ENCODE data around the gene MICAL3.

Gene MICAL3

GRCh38 chr22:17910561-17911311 is 113.6 kb downstream of the MICAL3 start:
- Histone ChIP-seq H3K4me3 (ENCODE audit: low read length) (no peak overlapping the region), H3K36me3 (replicated peaks; ENCODE audit: low read depth, low read length) (peaks cover 16% of the 10 kb centered on the region), H3K9ac (ENCODE audit: low read length) (no peak overlapping the region), H3K4me2 (ENCODE audit: low read length) (no peak overlapping the region), H4K20me1 (ENCODE audit: insufficient read depth, low read length) (peaks cover 100% of the 10 kb centered on the region), H3K79me2 (ENCODE audit: low read length) (peaks cover 100% of the 10 kb centered on the region), H3K27ac (ENCODE audit: low read length) (no peak overlapping the region), H3K9me3 (ENCODE audit: insufficient read depth, low read length) (no peaks in the 10 kb centered on the region), H3K4me1 (ENCODE audit: low read length) (0 out of 2 replicates have a peak, but pooled peaks cover 3% of the 10 kb centered on the region), H2AFZ (ENCODE audit: low read depth, low read length) (no peak overlapping the region), H3K27me3 (ENCODE audit: low read depth, low read length) (no peaks in the 10 kb centered on the region)
- TF ChIP-seq EZH2phosphoT487 (IDR thresholded peaks at IDR 0.05; ENCODE audit: low read depth) (no peak), CTCF (IDR thresholded peaks at IDR 0.05; ENCODE audit: low read depth, low read length) (no peak)

- H3K9ac ChIP-seq (ENCODE audit: low read length): no peak overlapping the region
- no peak overlapping the region for H2AFZ ChIP-seq (ENCODE audit: low read depth, low read length)
- no peak overlapping the region for H3K27ac ChIP-seq (ENCODE audit: low read length)
- H4K20me1 ChIP-seq (ENCODE audit: insufficient read depth, low read length): peaks cover 100% of the 10 kb centered on the region
- no peak overlapping the region for H3K4me3 ChIP-seq (ENCODE audit: low read length)
- no peaks in the 10 kb centered on the region for H3K9me3 ChIP-seq (ENCODE audit: insufficient read depth, low read length)
- H3K27me3 ChIP-seq (ENCODE audit: low read depth, low read length): no peaks in the 10 kb centered on the region
- 0 out of 2 replicates have a peak, but pooled peaks cover 3% of the 10 kb centered on the region for H3K4me1 ChIP-seq (ENCODE audit: low read length)
- no peak for TF ChIP-seq EZH2phosphoT487 (IDR thresholded peaks at IDR 0.05; ENCODE audit: low read depth)
- TF ChIP-seq CTCF (IDR thresholded peaks at IDR 0.05; ENCODE audit: low read depth, low read length): no peak
- no peak overlapping the region for H3K4me2 ChIP-seq (ENCODE audit: low read length)
- peaks cover 45% of the 10 kb centered on the region for H3K36me3 ChIP-seq (replicated peaks; ENCODE audit: low read depth, low read length)
- peaks cover 100% of the 10 kb centered on the region for H3K79me2 ChIP-seq (ENCODE audit: low read length)
Observed at GRCh38 chr22:17907748-17908051, 116.7 kb downstream of the MICAL3 start.

- Histone ChIP-seq H3K4me2 (ENCODE audit: low read length) (no peak overlapping the region), H3K79me2 (ENCODE audit: low read length) (peaks cover 100% of the 10 kb centered on the region), H2AFZ (ENCODE audit: low read depth, low read length) (no peak overlapping the region), H4K20me1 (ENCODE audit: insufficient read depth, low read length) (peaks cover 100% of the 10 kb centered on the region), H3K27ac (ENCODE audit: low read length) (no peak overlapping the region), H3K4me1 (ENCODE audit: low read length) (0 out of 2 replicates have a peak, but pooled peaks cover 3% of the 10 kb centered on the region), H3K9ac (ENCODE audit: low read length) (no peak overlapping the region), H3K27me3 (ENCODE audit: low read depth, low read length) (no peaks in the 10 kb centered on the region), H3K36me3 (replicated peaks; ENCODE audit: low read depth, low read length) (peaks cover 48% of the 10 kb centered on the region), H3K9me3 (ENCODE audit: insufficient read depth, low read length) (no peaks in the 10 kb centered on the region), H3K4me3 (ENCODE audit: low read length) (no peak overlapping the region)
- no peak for TF ChIP-seq EZH2phosphoT487 (IDR thresholded peaks at IDR 0.05; ENCODE audit: low read depth)
Observed at GRCh38 chr22:17906978-17907747, 117.2 kb downstream of the MICAL3 start.

GRCh38 chr22:17905445-17905844 is 118.9 kb downstream of the MICAL3 start:
- Histone ChIP-seq H3K27me3 (ENCODE audit: low read depth, low read length) (no peaks in the 10 kb centered on the region), H3K27ac (ENCODE audit: low read length) (no peak overlapping the region), H2AFZ (ENCODE audit: low read depth, low read length) (no peak overlapping the region), H3K9me3 (ENCODE audit: insufficient read depth, low read length) (no peaks in the 10 kb centered on the region), H3K9ac (ENCODE audit: low read length) (no peak overlapping the region), H3K36me3 (replicated peaks; ENCODE audit: low read depth, low read length) (peaks cover 57% of the 10 kb centered on the region), H3K4me2 (ENCODE audit: low read length) (no peak overlapping the region), H3K4me3 (ENCODE audit: low read length) (no peak overlapping the region), H3K79me2 (ENCODE audit: low read length) (peaks cover 90% of the 10 kb centered on the region), H4K20me1 (ENCODE audit: insufficient read depth, low read length) (peaks cover 87% of the 10 kb centered on the region), H3K4me1 (ENCODE audit: low read length) (0 out of 2 replicates have a peak, but pooled peaks cover 3% of the 10 kb centered on the region)
- TF ChIP-seq CTCF (IDR thresholded peaks at IDR 0.05; ENCODE audit: low read depth, low read length): no peak
- no peak for TF ChIP-seq EZH2phosphoT487 (IDR thresholded peaks at IDR 0.05; ENCODE audit: low read depth)

Measured in OCI-LY3 (cell line).